ENCODE results near the gene MAPK6.

DNA sequence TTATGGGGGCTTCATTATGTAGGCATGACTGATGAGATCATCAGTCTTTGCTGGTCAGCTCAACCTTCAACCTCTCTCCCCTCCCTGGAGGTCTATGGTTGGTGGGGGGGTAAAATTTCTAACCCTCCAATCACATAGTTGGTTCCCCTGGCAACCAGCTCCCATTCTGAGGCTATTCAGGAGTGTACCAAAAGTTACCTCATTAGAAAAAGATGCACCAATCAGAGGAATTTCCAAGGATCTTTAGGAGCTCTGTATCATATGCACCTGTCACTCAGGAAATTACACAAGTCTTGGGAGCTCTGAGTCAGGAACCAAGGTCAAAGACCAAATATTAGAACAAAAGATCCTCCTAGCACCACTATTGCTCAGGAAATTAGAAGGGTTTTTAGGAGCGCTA is 26.1 kb upstream of the MAPK6 start:
- TF ChIP-seq, protein P1, sequence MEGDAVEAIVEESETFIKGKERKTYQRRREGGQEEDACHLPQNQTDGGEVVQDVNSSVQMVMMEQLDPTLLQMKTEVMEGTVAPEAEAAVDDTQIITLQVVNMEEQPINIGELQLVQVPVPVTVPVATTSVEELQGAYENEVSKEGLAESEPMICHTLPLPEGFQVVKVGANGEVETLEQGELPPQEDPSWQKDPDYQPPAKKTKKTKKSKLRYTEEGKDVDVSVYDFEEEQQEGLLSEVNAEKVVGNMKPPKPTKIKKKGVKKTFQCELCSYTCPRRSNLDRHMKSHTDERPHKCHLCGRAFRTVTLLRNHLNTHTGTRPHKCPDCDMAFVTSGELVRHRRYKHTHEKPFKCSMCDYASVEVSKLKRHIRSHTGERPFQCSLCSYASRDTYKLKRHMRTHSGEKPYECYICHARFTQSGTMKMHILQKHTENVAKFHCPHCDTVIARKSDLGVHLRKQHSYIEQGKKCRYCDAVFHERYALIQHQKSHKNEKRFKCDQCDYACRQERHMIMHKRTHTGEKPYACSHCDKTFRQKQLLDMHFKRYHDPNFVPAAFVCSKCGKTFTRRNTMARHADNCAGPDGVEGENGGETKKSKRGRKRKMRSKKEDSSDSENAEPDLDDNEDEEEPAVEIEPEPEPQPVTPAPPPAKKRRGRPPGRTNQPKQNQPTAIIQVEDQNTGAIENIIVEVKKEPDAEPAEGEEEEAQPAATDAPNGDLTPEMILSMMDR (IDR thresholded peaks at IDR 0.05), result no peak
- TF ChIP-seq POLR2A (IDR thresholded peaks at IDR 0.05), result no peak

All from adrenal gland (tissue), 5 donors.